ENCODE measurements around the gene DLG2. TPM values are rescaled to one million over a fixed set of nuclear protein-coding genes. Genes with fewer than 3 reads are reported as not detected.

The DLG2 gene
- polyA plus RNA-seq, 4 donors, result 6.8 to 14.7 (median 13.2) TPM

DNA sequence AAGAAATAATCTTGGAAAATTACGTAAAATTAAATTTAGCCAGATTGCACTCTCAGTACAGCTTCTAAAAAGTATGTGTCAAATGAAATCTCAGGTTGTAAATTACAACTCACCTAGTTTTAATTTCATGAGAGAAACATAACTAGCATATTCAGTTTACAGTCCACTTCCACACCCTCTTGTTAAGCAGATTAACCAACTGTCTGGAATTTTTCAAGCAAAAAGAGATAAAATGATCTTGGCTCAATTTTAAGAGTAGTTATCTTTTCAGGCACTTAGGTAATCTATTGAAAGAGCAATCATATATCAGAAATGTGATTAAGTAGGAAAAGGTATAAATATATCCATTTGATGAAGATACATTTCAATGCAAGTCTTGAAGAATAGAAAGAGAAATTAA, 1412.6 kb downstream of the DLG2 start:
- no peak for DNase-seq (ENCODE audit: low read depth in 4 of 4, low spot score in 3 of 4)

DNA sequence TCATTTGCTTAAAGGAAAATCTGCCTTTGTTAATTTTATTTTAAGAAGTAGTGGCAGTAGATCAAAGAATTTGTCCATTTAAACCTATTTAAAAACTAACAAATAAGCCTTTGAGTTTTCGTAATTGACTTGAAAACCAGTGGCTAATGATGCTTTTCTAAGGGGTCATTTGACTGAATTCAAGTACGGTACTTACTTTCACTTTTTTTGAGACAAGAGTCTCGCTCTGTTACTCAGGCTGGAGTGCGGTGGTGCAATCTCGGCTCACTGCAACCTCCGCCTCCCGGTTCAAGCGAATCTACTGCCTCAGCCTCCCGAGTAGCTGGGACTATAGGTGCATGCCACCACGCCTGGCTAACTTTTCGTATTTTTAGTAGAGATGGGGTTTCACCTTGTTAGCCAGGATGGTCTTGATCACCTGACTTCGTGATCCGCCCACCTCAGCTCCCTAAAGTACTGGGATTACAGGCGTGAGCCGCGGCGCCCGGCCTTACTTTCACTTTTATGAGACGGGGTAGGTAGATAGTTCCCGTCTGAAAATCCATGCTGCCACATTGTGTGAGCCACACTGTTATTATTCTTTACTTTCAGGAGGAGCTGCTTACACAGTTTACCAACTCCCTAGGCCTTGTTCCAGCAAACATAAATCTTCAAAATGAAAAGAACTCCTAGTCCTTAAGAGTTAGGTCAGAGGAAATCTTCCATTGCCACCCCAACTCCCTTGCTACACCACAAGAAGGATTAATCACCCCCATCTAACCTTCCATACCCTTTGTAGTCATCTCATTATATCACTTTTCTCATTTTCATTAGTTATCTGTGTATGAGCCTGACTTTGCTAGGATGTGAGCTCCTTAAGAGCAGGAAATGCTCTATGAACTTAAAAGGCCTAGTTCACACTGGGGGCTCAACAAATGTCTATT, 1414.4 kb downstream of the DLG2 start:
- DNase-seq (ENCODE audit: low read depth in 4 of 4, low spot score in 3 of 4), result no peak

DNA sequence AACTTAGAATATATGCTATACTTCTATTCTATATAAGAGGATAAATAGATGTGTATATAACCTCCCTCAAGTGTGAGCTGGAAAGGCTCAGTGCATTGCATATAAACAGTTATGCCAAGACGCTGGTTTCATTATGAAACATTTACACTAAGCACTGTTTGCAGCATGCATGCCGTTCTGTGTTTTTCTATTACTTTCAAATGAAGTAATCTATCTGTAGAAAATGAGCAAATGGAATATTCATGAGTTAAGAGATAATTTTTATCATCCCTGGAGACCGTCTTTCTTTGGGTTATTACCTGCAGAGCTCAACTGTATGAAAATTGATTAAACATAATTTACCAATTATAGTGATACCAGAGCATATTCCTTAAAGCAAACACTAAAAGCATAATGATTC, 1415.2 kb downstream of the DLG2 start:
- DNase-seq (ENCODE audit: low read depth in 4 of 4, low spot score in 3 of 4), result no peak

DNA sequence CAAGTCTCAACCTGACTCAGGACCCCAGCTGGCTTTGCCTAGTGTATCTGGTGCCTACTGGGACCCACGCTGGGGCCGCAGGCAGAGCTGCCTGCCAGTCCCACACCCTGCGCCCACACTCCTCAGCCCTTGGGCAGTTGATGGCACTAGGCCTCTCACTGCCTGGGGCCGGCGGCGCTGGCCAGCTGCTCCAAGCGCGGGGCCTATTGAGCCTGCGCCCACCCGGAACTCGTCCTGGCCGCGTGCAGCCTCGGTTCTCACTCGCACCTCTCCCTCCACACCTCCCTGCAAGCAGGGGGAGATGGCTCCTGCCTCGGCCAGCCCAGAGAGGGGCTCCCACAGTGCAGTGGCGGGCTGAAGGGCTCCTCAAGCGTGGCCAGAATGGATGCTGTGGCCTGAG, 1432.4 kb downstream of the DLG2 start:
- no peak for DNase-seq (ENCODE audit: low read depth in 4 of 4, low spot score in 3 of 4)

DNA sequence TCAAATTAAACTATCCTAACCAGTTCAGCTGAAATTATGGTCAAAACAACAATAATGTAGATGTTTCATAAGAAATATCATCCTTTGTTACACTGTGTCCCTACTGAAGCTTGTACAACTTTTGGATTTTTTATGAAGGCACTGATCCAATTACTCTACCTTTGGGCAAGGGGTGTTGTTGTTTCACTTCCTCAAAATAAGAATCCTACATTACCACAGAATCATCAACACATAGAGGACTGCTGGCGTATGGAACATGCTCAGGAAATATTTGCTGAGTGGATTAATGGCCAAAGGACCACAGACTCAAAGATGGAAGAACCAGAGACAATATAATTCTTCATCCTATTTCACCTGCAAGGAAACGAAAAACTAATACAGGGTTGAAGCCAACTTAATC, 1433.4 kb downstream of the DLG2 start:
- DNase-seq (ENCODE audit: low read depth in 4 of 4, low spot score in 3 of 4), result no peak

DNA sequence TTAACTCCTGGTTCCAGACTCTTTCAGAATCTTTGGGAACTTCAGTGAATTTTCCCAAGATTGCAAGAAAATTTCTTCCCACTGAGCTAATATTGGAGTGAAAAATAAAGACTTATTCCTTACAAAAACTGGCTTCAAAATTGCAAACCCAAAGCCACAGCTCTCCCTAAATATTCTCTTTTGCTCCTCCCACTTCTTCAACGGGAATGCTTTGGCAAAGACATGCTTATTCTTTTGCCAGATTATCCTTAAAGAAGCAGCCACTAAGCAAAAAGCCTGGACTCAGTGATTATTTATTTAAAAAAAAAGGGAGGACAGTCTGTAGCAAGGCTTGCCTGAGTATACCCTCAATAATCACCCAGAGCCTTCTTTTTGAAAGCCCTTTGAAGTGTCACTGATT, 1438.6 kb downstream of the DLG2 start:
- no peak for DNase-seq (ENCODE audit: low read depth in 4 of 4, low spot score in 3 of 4)

DNA sequence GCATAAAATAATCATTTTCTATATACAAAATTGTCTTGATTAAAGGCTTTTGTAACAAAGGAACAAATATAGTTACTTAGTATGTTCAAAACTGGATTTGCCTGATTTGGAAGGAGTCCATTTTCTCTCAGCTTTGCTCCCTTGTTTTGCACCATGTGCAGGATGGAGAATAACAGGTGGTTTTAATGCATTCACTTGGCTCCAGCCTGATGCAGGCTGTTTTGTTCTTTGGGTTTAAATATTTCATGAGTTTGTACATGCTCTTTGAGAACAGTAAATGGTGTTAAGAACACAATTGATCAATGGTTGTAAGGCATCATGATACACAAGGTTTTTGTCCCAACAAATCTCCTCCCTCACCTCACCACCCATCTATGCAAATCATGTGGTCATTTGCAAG, 1454.1 kb downstream of the DLG2 start:
- no peak for DNase-seq (ENCODE audit: low read depth in 4 of 4, low spot score in 3 of 4)

DNA sequence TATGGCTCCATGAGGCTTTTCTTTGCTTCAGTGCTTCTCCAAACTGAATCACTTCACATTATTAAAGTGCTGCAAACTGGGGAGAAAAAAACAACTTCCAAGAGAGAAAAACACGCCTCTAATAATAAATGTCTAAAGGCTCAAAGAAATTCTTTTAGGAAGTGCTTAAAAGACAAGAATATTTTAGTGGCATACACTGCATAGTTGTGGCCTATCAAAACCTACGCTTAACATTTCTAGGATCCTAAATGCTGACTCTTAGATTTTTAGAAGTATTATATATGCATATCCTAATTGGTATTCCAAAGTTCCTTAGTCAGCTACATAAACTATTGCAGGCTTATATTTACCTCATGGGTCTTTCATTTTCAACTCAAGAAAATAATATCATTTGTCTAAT, 1462.0 kb downstream of the DLG2 start:
- DNase-seq (ENCODE audit: low read depth in 4 of 4, low spot score in 3 of 4), result no peak

DNA sequence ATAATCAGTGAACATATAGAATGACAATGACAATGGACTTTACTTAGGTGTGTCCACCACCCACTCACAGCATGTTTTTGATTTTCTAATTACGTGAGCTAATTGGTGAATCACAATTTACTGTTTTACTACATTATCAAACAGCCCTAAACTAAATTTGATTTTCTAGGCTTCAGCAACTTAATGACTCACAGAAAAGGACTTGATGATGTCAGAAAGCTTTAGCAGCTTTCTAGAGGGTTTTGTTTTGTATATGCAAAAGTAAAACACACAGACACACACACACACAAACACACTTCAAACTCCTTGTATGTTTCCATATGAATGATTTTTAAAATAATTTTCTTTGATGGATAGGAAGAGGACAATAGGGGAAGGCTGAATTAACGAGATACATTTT, 1462.4 kb downstream of the DLG2 start:
- DNase-seq (ENCODE audit: low read depth in 4 of 4, low spot score in 3 of 4), result no peak

DNA sequence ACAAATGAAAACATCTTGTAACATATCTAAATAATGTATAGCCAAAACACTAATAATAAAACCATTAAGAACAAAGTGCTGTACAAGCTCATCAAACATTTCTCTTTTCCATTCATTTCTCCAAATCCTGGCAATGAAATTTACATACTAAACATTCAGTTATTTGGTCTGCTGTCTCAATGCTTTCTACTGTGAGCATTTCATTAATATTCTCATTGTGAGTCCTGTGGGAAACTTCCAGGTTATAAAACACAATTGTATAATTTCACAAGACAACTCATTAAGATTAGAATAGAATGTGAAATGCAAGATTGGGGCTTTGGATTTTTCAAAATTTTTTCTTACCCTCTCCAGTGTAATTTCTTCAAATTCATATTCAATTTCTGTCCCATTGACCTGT, 1464.0 kb downstream of the DLG2 start:
- no peak for DNase-seq (ENCODE audit: low read depth in 4 of 4, low spot score in 3 of 4)

DNA sequence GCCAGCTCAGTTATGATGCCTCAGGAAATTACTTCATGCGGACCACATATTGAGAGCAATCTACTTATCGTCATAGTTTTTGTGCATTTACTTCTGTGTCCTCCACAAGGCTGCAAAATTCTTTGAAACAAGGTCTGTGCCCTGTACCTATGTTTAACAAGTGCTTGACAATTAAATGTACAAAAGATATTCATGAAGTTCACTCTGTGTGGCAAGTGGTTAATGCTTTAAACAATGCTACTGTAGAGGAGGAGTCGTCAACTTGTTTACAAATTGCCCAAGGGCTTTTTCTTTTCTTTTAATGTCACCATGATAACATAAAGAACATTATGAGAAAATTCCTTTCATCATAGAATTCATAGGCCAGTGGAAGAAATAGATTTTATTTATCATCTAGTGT, 1469.5 kb downstream of the DLG2 start:
- no peak for DNase-seq (ENCODE audit: low read depth in 4 of 4, low spot score in 3 of 4)

DNA sequence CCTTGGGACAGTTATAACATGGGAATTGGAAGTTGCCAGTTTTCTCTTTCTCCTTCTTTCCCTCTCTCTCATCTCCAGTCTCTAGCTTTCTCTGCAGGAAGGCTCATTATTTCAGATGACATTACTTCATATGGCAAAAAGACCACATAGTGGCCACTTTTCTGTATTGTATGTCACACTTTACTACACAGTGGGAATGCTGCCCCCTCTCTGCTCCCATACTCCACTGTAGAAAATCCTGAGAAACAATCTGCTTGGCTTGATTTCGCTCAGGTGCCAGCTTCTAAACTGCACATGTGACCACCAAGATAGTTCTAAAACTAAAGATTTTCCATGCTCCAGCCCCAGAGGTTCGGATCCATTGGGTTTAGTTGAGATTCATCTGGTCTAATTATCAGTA, 1480.3 kb downstream of the DLG2 start:
- DNase-seq (ENCODE audit: low read depth in 4 of 4, low spot score in 3 of 4), result no peak

DNA sequence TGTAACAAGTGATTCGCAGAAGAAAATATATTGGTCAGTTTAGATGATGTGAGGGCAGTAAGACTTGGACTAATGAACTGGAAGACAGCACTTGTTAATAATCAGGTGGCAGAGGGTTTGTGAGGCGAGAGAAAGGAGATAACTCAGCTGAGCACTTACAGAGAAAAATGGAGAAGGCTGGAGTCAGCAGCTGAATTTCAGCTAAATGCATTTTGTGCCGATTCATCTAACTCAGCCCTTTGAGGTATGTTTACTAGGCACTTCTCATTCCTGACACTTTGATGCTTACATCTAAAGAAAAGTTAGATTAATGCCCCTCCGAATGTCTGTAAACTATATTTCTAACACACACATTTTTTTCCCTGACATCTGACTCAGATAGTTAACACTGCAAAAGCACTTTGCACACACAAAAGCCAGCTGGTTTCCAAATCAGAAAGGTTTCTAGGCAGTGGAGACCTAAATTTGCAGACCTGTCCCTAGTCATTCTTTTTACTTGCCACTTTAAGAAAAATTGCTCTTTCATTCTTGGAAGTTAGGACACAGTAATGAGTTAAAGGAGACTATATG, 1481.4 kb downstream of the DLG2 start:
- DNase-seq (ENCODE audit: low read depth in 4 of 4, low spot score in 3 of 4), result no peak

DNA sequence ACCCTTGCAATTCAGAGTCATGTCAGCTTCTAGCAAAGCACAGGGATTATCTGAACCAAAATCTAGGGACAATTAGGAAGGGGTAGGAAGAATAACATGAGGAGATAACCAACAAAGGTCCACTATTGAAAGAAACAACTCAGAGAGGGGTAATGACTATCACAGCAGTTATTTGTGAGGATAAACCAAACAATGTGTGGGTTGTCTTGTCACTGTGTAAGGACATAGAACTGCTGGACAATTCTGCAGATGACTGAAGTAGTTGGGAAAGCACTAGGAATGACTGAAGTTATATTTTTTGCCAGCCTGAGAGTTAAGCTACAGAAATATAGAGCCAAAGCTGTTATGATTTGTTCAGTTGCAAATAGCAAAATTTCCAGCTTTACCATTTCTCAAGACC, 1482.6 kb downstream of the DLG2 start:
- no peak for DNase-seq (ENCODE audit: low read depth in 4 of 4, low spot score in 3 of 4)

DNA sequence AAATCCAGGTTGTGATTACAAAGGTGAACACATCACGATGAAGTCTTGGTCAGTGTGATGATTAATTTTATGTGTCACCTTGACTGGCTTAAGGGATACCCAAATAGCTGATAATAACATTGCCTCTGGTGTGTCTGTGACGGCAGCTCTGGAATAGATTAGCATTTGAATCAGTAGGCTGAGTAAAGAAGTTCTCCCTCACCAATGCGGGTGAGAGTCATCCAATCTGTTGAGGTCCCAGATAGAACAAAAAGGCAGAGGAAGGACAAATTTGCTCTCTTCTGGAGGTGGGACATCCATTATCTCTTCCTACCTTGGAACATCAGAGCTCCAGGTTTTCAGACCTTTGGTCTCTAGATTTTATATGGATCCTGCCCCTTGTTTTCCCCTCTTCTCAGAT, 1484.7 kb downstream of the DLG2 start:
- no peak for DNase-seq (ENCODE audit: low read depth in 4 of 4, low spot score in 3 of 4)

DNA sequence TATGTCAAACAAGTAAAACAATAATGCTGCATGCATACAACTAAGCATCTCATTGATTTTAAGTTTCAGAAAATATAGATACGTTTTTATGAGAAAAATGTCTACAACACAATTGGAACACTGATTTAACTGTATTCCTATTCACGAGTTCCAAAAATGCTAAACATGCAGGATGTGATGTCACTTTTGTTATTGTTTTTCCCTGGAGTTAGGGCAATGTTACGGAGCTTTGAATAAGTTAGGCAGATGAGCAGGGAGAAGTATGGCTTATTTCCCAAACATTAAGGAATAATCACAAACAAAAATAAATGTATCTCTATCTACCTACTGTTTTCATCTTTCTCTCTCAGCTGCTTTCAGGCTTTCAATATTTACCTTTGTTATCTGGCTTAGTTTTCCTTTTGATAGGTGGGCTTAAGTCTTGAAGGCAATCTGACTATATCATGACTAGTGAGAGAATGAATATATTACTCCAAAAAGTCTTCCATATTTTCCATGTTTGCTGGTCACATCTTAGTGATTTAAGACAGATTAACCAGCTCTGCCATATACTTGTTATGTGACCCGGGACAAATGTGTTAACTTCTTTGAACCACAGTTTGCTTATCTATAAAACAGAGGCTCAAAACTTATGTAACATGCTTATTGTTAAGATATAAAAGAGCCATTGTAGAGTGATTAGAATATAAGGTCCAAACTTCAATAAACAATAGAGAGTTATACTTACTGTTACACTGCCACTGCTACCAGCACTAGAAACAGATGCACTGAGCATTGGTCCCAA, 1486.6 kb downstream of the DLG2 start:
- no peak for DNase-seq (ENCODE audit: low read depth in 4 of 4, low spot score in 3 of 4)

DNA sequence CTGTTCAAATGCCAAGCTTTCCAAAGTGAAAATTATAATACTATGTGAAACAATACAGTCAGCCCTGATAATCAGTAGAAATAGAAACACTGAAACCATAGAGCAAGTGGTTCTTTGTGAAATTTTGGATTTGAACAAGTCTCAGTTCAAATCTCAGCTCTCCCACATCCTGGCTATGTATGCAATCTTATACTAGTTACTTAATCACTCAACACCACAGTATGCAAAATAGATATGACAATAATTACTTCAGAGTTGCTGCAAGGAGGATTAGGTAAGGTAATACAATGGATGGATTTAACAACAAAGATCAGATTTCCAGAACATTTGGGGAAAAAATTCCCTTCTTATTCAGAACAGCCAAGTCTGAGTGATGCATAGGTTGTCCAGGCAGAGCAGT, 1489.2 kb downstream of the DLG2 start:
- no peak for DNase-seq (ENCODE audit: low read depth in 4 of 4, low spot score in 3 of 4)

DNA sequence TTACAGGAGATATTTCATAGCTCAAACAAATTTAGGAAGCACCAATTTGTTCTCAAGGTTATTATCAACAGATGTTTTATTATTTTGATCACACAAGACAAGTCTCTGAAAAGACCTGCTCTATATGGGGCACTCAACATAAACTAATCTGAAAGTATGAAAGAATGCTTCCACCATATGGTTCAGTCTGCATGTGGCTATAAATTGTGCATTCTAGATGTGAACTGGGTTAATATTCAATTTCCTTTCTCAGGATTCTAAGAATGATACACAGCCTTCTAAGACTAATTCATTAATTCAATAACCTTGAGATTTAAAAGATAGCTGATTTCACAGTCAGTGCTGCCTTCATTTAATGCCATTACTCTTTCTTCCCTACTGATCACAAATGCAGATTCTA, 1489.6 kb downstream of the DLG2 start:
- DNase-seq (ENCODE audit: low read depth in 4 of 4, low spot score in 3 of 4), result no peak

DNA sequence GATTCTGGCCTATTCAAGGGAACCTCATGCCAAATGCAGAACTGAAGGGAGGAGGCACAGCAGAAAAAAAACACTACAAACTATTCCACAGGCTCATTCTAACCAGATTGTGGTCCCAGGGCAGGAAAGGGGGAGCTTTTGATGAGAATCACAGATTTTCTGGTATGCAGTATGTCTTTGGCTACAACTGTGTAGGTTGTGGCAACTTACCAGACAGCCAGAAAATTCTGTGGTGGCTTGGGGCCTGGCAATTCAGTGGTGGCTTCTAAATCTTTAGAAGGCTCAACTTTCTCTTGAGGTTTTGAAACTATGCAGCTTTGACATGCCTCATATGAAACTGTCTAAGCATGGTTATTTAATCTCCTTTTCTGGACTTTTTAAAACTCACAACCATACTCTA, 1490.2 kb downstream of the DLG2 start:
- no peak for DNase-seq (ENCODE audit: low read depth in 4 of 4, low spot score in 3 of 4)

DNA sequence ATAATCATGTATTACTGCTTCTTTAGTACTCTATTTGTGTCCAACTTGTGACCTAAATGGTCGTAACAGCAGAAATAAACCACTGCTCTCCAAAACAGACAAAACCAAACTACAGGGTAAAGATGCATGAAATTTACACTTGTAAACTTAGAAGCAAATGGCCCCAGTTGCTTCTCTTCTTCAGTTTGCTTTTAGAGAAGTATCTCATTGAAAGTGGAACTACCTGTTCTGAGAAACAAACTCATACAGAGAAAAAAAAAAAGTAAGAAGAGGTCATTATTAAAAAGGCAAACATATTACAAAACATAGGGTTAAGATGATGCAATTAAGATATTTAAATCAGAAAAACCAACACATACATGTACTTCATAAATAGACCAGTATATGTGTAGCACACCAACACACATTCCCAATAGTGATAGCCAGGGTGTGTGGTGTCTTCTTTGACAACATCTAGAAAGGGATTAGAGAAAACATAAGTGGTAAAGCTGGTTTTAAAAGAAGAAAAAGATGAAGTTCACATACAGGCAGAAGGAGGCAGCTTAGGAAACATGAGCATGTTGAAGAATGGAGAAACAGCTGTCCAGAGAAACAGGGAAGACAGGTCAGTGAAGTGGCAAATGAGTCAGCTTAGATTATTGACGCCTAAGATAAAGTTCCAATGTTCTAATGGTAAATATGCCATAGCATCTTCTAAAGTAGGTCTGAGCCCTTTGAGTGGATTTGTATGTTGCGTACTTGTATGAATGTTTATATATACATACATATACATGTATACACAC, 1496.3 kb downstream of the DLG2 start:
- no peak for DNase-seq (ENCODE audit: low read depth in 4 of 4, low spot score in 3 of 4)
